DMS114 treated with DMSO at 0.1 percent for 48 hours (cell line): ENCODE data around the gene PIGQ.

Experiments used
- DNase-seq: peaks from one replicate; lab custom pipeline; 2025; ENCODE audit not compliant: unreplicated experiment; lab: John Stamatoyannopoulos, UW

PIGQ gene

DNA sequence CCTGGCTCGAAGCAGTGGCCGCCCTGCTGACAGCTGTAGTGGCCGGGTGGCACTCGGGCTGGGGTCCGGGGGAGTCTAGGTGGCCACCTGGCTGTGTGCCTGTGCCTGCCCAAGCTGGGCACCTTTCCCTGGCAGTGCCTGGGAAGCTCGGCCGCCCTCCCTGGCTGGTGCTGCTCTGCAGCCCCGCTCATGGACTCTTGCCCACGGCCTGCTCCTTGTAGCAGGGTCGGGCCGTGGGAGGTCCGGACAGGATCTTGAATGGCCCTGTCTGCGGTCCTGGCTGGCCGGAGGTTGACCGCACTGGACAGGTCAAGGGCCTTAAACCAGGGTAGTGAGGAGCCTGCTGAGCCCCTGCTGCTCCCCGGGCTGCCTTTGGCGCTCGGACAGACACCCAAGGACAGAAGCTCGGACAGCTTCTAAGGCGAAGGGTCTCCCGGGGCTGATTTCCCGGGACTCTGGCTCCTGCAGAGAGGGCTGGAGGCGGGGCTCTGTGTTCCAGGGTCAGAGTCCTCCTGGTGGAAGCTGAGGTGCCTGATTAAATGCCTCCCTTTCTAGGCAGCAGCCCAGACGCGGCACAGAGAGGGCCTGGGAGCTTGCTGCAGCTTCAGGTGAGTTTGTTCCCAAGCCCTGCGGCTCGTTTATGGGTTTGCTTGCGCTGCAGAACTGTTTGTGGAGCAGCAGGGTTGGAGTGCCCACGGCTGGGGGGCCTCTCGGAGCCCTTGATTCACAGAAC is 36.2 kb upstream of the PIGQ start:
- no peak for DNase-seq

DNA sequence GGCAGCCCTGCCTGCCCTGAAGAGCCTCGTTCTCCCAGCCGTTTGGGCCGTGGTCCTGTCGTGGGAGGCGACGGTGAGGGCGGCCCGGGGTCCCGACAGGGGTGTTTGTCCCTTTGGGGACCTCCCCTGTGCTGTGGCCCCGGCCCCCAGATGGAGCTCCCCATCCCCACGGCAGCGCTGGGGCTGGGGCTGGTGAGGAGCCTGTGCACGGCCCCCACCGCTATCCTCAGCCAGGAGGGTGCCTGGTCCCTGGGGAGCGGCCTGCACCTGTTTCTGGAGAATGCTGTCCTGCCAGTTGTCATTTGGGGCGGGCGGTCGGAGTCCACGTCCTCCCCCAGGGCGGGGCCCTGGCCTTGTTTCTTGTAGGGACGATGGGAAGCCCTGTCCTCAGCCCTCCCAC is 35.6 kb upstream of the PIGQ start:
- DNase-seq, result no peak

DNA sequence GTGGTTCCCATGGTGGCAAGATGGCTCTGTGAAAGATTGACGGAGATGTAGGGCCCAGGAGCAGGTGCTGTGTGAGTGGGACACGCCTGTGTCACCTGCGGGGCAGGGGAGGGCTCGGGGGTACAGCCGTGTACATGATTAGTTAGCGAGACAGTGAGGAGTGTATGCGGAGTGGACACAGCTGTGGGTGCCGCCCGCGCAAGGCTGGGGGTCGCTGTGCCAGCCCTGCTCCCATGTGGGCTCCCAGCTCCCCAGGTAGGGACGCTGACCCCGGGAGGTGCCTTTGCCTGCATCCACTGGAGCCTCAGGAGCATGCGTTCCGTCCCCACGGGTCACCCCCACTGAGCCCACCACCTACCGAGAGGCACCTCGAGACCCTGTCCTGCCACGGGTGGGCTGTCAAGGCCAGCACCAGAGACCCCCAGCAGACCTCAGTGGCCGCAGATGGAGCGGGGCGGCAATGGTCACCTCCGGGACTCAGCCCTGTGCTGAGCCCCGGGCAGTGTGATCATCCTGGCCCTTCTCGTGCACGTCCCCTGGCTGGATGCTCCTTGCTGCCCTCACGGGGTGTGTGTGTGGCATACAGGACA is 34.8 kb upstream of the PIGQ start:
- DNase-seq, result no peak

DNA sequence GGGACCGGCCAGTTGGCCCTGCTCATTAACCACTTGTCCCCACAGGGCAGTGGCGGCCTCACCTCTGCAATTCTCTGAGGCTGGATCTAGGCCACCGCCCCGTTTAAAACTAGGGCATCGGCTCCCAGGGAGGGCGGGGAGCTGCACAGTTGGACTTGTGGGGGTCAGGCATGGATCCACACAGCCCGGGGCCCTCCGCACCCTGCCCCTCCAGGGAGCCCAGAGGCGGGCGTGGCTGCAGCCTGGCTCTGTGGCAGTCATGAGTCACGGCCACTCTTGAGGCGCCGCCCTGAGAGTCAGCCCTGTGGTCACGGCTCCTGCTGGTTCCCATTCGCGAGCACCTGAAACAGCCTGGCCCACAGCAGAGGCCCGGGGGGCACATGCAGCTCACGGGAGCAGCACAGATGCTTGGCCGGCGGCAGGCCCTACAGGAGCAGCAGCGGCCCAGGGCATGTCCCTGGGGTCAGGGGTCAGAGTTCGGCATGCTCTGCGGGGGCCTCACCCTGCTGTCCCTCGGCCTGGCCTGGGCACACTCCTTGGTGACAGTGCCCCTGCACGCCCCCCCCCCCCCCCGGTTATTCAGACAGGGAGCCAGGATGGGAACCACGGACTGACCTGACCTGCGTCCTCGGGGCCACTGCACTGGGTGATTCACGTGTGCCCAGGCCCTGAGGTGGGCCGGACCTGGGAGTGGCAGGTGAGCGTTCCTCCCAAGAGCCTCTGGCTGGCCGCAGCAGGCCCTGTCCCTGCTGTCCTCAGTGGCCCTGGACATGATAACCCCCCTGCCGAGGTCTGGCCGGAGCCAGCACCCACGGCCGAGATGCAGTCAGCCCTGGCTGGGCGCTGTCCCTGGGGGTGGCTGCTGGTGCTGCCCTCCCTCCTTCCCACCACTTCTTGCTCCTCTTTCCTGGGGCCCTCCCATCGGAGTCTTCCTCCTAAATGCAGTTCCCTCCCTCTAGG is 34.0 kb upstream of the PIGQ start:
- no peak for DNase-seq

DNA sequence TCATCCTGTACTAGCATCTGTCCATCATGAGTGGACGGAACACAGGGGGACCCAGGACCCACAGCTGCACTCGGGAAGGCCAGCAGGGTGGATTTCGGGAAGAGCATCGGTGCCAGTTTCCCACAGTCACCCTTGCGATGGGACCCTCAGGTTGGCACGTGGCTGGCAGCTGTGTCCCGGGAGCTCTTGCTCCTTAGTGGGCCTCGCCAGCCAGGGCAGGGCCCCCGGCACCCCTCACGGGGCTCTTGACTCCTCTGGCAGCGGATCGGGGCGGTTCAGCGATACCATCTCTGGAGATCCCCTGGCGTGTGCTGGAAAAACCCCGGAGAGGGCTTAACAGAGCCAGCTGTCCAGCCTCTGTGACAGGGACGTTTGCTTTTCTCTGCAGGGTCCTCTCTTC is 33.0 kb upstream of the PIGQ start:
- DNase-seq, result no peak

GRCh38 chr16:537415-538335 is 32.1 kb upstream of the PIGQ start:
- no peak for DNase-seq

GRCh38 chr16:539901-540530 is 29.8 kb upstream of the PIGQ start:
- no peak for DNase-seq

- no peak for DNase-seq
Measured at GRCh38 chr16:540645-541340, 29.0 kb upstream of the PIGQ start.

- DNase-seq, result no peak
Measured at GRCh38 chr16:543301-544164, 26.2 kb upstream of the PIGQ start.

DNA sequence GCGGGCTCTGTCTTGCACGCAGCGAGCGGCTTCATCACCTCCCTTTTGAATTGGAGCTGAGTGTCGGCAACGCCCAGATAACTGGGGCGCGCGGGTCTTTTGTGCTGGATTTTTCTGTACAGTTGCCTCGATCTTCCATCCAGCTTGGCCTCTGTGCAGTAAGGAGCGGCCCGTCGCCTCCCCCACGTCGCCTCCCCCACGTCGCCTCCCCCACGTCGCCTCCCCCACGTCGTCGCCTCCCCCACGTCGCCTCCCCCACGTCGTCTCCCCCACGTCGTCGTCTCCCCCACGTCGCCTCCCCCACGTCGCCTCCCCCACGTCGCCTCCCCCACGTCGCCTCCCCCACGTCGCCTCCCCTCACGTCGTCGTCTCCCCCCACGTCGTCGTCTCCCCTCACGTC is 25.3 kb upstream of the PIGQ start:
- DNase-seq, result no peak

- DNase-seq, result no peak
Measured at GRCh38 chr16:546909-547770, 22.6 kb upstream of the PIGQ start.

DNA sequence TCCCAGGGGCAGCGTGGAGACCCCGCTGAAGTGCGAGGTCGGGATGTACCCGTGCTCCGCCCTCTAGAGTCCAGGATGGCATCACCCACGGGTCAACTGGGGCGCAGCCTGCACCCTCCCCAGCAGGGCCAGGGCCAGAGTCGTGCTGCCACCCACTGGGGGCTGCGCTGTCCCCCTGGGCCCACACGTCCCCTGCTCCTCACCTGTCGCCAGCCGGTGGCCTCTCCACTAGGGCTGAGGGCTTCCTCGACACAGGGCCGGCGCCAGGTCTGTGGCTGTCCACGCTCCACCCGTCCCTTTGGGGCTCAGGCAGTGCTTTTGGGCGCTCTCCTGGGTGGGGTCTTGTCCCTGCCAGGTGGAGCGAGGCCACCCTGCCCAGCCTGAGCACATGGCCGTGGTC is 21.2 kb upstream of the PIGQ start:
- no peak for DNase-seq

DNA sequence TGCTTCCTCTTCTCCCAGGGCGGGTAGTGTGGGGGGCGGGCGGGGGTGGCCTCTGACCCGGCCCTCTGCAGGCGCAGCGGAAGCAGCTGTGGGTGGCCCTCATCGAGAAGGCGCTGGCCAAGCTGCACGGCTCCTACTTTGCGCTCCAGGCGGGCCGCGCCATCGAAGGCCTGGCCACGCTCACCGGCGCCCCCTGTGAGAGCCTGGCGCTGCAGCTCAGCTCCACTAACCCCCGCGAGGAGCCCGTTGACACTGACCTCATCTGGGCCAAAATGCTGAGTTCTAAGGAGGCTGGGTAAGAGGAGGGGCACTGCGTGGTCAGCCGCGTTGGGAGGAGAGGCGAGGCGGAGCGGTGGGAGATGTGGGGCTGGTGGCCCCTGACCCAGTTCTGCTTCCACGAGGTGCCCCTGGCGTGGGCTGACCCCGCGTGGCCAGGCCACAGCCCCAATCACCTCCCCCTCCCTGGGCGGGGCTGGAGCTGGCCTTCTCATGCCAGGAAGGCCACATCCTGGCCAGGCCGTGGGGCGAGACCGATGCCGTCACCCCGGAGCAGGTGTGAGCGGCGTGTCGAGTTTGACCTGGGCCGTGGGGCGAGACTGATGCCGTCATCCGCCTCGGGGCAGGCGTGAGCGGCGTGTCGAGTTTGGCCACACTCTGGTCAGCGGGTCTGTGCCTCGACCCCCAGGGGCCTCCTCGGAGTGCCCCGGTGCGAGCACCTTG is 20.1 kb upstream of the PIGQ start:
- DNase-seq, result no peak

- DNase-seq, result no peak
Measured at GRCh38 chr16:551210-551609, 18.6 kb upstream of the PIGQ start.

- DNase-seq, result no peak
Measured at GRCh38 chr16:552171-552570, 17.6 kb upstream of the PIGQ start.

DNA sequence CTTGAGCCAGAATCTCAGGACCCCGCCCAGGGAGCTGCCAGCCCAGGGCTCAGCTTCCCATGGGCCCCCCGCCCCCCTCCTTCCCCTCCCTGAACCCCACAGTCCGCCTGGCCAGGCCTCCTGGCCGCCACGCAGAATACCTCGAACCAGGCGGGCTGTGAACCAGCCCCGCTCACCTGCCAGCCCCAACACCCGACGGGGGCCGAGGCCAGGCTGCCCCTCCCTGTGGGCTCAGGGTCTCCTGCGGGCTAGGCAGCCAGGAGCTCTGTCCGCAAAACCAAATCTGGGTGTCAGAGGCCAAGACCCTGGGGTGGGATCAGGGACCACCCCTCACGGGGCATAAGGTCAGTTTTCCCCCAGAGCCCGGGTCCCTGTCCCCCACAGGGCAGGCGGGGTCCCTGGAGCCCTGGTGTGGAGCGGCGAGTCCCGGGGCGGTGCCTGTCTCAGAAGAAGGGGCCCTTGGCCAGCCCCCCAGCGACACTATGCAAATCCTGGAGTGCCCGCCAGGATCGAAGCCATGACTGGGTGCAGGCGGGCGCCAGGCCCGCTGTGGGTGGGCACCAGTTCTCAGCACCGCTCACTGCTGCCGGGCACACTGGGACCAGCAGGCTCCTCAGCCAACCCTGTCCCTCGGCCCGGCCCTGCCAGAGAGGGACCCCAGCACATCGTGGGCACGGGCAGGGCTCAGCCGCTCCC is 16.0 kb upstream of the PIGQ start:
- no peak for DNase-seq

DNA sequence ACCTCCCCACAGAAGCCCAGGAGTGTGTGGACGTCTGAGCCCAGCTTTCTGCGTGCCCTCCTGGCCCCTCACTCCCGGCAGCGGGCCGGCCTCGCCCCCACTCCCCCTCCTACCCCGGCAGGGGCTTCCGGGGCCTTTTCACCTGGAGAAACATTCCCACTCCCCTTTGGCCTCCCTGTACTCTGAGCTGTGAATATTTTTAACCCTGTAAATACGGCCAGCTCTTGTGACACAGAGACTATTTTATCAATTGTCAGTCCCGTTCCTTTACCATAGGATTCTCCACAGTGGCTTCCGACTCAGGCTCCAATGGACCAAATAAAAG is 15.5 kb upstream of the PIGQ start:
- DNase-seq, result no peak
